DOHH2 (cell line): ENCODE data around the gene MED12L.

Source experiments
- H3F3A ChIP-seq: fragments of 200-600 bp; sonication (generic), shearing (Covaris generic); 2 replicates; pipeline ENCODE4 v1.6.0; 2016; ENCODE audit warnings: antibody characterized with exemption, mild to moderate bottlenecking; ENCODE audit not compliant: control insufficient read depth, insufficient read depth
- H3K27ac ChIP-seq: fragments of 200-600 bp; sonication (generic); 2 replicates; pipeline ENCODE4 v1.5.1; 2014; ENCODE audit warnings: low read depth, mild to moderate bottlenecking, low read length, moderate library complexity
- H3K27me3 ChIP-seq: fragments of 200-600 bp; sonication (generic); 2 replicates; pipeline ENCODE4 v1.6.1; 2014; ENCODE audit warnings: mild to moderate bottlenecking, low read length, mixed read lengths; ENCODE audit not compliant: control insufficient read depth
- H3K36me3 ChIP-seq: fragments of 200-600 bp; sonication (generic); 2 replicates; pipeline ENCODE4 v1.6.1; 2014; ENCODE audit warnings: mild to moderate bottlenecking, low read length, moderate library complexity, mixed read lengths; ENCODE audit not compliant: control insufficient read depth
- H3K4me1 ChIP-seq: fragments of 200-600 bp; sonication (generic); 2 replicates; pipeline ENCODE4 v1.6.1; 2014; ENCODE audit warnings: mild to moderate bottlenecking, low read length, mixed read lengths; ENCODE audit not compliant: control insufficient read depth
- H3K4me2 ChIP-seq: fragments of 200-600 bp; sonication (generic); 2 replicates; pipeline ENCODE4 v1.6.0; 2014; ENCODE audit warnings: mild to moderate bottlenecking, low read length, moderate library complexity
- H3K4me3 ChIP-seq: fragments of 200-600 bp; sonication (generic); 2 replicates; pipeline ENCODE4 v1.5.1; 2014; ENCODE audit warnings: mild to moderate bottlenecking, low read length, mixed read lengths
- H3K79me2 ChIP-seq: fragments of 200-600 bp; sonication (generic); 2 replicates; pipeline ENCODE4 v1.6.1; 2014; ENCODE audit warnings: mild to moderate bottlenecking, low read length, mixed read lengths; ENCODE audit not compliant: control insufficient read depth
- H3K9me2 ChIP-seq: fragments of 200-600 bp; sonication (generic); replicated peaks from 2 replicates; pipeline ENCODE4 v1.6.1; 2014; ENCODE audit warnings: mild to moderate bottlenecking, low read length, mixed read lengths; ENCODE audit not compliant: control insufficient read depth
- H3K9me3 ChIP-seq: fragments of 200-600 bp; sonication (generic); 2 replicates; pipeline ENCODE4 v1.6.1; 2014; ENCODE audit warnings: antibody characterized with exemption, low read length, mixed read lengths; ENCODE audit not compliant: control insufficient read depth, insufficient read depth
- H4K20me1 ChIP-seq: fragments of 200-600 bp; sonication (generic); 2 replicates; pipeline ENCODE4 v1.6.0; 2014; ENCODE audit warnings: low read depth, mild to moderate bottlenecking, antibody characterized with exemption, low read length, moderate library complexity; ENCODE audit not compliant: control insufficient read depth, insufficient read depth
- EZH2phosphoT487 ChIP-seq: fragments of 200-600 bp; sonication (generic); IDR thresholded peaks from 2 replicates; pipeline ENCODE4 v1.6.1; 2017; ENCODE audit warnings: borderline replicate concordance, mild to moderate bottlenecking, antibody characterized with exemption, low read length, moderate library complexity, mixed read lengths
- TF ChIP-seq, protein P1 (sequence below): fragments of 200-600 bp; sonication (generic); IDR thresholded peaks from one replicate; pipeline ENCODE4 v1.5.1; 2014; ENCODE audit warnings: antibody characterized with exemption, mild to moderate bottlenecking, low read depth, low read length; ENCODE audit not compliant: poor library complexity, severe bottlenecking

MED12L gene

DNA sequence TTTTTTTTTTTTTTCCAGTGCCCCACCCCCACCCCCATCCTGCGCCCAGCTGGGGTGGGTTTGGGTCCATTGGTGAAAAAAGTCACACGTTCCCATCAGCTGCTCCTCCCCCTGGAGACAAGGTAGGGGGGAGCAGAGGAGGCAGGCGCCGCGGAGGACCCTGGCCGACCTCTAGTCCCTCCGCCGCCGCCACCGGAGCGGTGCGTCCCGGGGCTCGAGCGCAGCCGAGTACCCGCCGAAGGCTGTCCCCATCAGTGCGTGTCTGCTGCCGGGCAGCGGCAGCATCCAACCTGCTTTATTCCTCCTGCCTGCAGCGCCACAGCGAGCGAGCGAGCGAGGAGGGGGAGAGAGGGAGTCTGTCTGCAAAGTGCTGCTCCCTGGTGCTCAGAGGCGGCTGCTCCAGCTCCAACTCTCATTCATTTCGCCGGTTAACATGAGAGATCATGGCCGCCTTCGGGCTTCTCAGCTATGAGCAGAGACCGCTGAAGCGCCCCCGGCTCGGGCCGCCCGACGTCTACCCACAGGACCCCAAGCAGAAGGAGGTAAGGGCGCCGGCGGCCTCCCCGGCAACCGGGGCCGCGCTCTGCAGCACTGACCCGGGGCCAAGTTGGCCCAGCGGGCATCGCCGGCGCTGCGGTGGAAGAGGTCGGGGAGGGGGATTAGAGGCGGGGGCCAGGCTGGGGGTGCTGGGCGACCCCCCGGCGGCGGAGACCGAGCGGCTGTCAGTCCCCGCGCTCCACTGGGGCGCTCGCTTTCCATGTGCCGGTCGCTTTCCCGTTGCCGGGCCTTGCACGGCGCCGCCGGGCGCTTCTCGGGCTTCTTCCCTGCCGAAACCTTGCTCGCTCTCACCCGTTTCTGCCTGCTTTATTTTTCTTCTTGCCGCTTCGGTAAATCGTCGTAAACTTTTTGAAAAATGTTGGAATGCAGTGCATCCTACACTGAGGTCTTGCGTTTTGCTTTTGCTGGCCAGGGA, 1.3 kb downstream of the MED12L start:
- H3K4me3 ChIP-seq: peak overlapping the region; percentile 88

DNA sequence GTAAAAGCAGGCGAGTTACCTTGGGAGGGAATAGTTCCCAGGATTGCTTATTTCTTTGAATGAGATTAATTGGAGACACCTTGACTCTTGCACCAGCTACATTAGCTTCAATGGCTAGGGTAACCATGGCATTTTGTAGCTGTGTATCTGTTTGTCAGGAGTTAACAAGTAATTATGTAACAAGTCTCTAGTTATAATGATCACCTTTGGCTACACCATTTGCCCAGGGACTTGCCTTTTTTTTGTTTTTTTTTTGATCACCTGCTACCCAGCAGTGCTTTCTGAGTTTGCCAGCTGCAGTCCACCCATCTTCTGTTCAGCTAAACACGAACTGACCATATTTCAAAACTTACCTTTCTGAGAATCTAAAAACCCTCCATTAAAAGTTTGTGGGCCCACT, 2.2 kb downstream of the MED12L start:
- peaks cover 37% of the 10 kb centered on the region for H3K27me3 ChIP-seq
- peak overlapping the region; percentile 88 for H3K4me3 ChIP-seq
- H3K9me3 ChIP-seq: no peaks in the 10 kb centered on the region
- peak overlapping the region; percentile 93 for H3K4me2 ChIP-seq
- no peaks in the 10 kb centered on the region for H3K79me2 ChIP-seq
- TF ChIP-seq, protein P1, sequence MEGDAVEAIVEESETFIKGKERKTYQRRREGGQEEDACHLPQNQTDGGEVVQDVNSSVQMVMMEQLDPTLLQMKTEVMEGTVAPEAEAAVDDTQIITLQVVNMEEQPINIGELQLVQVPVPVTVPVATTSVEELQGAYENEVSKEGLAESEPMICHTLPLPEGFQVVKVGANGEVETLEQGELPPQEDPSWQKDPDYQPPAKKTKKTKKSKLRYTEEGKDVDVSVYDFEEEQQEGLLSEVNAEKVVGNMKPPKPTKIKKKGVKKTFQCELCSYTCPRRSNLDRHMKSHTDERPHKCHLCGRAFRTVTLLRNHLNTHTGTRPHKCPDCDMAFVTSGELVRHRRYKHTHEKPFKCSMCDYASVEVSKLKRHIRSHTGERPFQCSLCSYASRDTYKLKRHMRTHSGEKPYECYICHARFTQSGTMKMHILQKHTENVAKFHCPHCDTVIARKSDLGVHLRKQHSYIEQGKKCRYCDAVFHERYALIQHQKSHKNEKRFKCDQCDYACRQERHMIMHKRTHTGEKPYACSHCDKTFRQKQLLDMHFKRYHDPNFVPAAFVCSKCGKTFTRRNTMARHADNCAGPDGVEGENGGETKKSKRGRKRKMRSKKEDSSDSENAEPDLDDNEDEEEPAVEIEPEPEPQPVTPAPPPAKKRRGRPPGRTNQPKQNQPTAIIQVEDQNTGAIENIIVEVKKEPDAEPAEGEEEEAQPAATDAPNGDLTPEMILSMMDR: no peak
- no peak for TF ChIP-seq EZH2phosphoT487
- no peaks in the 10 kb centered on the region for H3K36me3 ChIP-seq
- peaks cover 7% of the 10 kb centered on the region; the same call in 1 of the 2 replicates for H3F3A ChIP-seq
- H3K27ac ChIP-seq: no peak overlapping the region
- no peaks in the 10 kb centered on the region for H4K20me1 ChIP-seq
- peaks cover 19% of the 10 kb centered on the region for H3K4me1 ChIP-seq
- H3K9me2 ChIP-seq: no peaks in the 10 kb centered on the region

More for the DNA sequence above, 1.3 kb downstream of the MED12L start:
- peaks cover 15% of the 10 kb centered on the region for H3K4me1 ChIP-seq
- H3K79me2 ChIP-seq: no peaks in the 10 kb centered on the region
- no peak overlapping the region for H3K27ac ChIP-seq
- TF ChIP-seq, protein P1: peak; percentile 48
- no peak for TF ChIP-seq EZH2phosphoT487
- no peaks in the 10 kb centered on the region for H4K20me1 ChIP-seq
- peaks cover 44% of the 10 kb centered on the region for H3K27me3 ChIP-seq
- H3K36me3 ChIP-seq: no peaks in the 10 kb centered on the region
- H3K9me3 ChIP-seq: no peaks in the 10 kb centered on the region
- no peaks in the 10 kb centered on the region for H3K9me2 ChIP-seq
- H3K4me2 ChIP-seq: peak overlapping the region; percentile 93
- H3F3A ChIP-seq: peaks cover 7% of the 10 kb centered on the region; the same call in 1 of the 2 replicates

DNA sequence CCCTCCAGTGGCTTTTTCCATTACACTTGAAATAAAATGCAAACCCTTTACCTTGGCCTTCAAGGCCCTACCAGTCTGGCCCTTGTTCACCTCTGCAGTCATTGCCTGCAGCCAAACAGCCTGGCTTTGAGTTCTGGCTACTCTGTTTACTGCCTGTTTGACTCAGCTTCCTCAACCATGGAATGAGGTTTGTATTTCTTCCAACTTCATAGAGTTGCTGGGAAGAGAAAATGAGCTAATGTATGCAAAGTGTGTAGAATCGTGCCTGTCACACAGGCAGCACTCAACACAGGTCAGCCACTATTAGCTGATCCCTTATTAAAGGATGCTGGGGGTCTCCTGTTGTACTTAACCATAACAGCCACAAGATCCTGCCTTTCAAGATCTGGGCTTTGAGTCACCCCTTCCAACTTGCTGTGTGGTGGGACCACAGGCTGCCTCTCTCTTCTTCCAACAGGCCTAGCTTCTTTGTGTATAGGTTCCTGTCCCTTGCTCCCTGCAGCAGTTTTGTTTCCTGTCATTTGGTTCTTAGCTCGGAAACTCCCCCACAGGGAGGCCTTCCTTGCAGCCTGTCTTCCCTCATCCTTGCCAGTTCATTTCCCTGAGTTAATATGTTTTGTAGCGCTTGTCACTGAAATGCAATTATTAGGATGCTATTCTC, 6.4 kb downstream of the MED12L start:
- Histone ChIP-seq H3K9me2 (no peaks in the 10 kb centered on the region), H4K20me1 (no peaks in the 10 kb centered on the region)

More for the DNA sequence above, 6.4 kb downstream of the MED12L start:
- H3K9me3 ChIP-seq: no peaks in the 10 kb centered on the region
- H3K36me3 ChIP-seq: no peaks in the 10 kb centered on the region
- no peak overlapping the region for H3K4me3 ChIP-seq
- H3K79me2 ChIP-seq: no peaks in the 10 kb centered on the region
- TF ChIP-seq EZH2phosphoT487: no peak
- TF ChIP-seq, protein P1: no peak
- peaks cover 13% of the 10 kb centered on the region for H3K27me3 ChIP-seq
- H3K4me1 ChIP-seq: peaks cover 34% of the 10 kb centered on the region
- peaks cover 7% of the 10 kb centered on the region; the same call in 1 of the 2 replicates for H3F3A ChIP-seq
- H3K27ac ChIP-seq: no peak overlapping the region
- no peak overlapping the region for H3K4me2 ChIP-seq
